Retinal pigment epithelial cell (primary cell): ENCODE results near the gene PITPNM1.

Experiments used
- DNase-seq: peaks from one replicate; pipeline ENCODE4 v3.0.0-alpha.2; 2010; ENCODE audit warnings: low read depth
- H3K4me3 ChIP-seq: 2 replicates; pipeline ENCODE4 v1.5.1; 2011; ENCODE audit warnings: mild to moderate bottlenecking, low read length, control low read depth, moderate library complexity
- TF ChIP-seq, protein P1 (sequence below): conservative IDR thresholded peaks from 2 replicates; pipeline ENCODE4 v1.5.1; 2011; ENCODE audit warnings: low read depth, low read length, control low read depth, inconsistent platforms

The PITPNM1 gene

DNA sequence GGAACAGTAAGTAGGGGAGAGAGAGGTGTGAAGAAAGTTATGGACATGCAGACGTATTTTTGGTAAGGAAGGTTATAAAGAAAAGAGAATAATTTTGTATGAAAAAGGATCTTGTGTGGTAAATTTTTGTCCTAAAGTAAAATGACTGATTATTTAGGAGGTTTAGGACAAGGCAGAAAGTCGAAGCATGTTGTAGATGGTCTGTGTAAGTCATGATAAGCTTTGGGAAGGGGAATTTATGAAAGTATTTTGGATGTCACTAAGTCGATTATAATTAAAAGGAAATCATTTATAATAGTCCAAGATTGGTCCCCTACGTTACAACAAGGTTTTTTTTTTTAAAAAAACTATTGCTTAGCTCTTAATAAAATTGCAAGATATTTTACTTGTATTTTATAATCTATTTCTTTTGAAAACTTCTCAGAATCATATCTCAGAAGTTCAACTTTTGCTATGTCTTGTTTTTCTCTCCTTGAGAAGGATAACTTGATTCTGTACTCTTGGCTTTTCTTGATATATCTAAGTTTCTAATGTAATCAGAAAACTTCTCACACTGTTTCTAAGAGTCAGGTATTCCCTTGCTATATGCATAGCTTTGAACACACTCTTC, 29.0 kb upstream of the PITPNM1 start:
- TF ChIP-seq, protein P1, sequence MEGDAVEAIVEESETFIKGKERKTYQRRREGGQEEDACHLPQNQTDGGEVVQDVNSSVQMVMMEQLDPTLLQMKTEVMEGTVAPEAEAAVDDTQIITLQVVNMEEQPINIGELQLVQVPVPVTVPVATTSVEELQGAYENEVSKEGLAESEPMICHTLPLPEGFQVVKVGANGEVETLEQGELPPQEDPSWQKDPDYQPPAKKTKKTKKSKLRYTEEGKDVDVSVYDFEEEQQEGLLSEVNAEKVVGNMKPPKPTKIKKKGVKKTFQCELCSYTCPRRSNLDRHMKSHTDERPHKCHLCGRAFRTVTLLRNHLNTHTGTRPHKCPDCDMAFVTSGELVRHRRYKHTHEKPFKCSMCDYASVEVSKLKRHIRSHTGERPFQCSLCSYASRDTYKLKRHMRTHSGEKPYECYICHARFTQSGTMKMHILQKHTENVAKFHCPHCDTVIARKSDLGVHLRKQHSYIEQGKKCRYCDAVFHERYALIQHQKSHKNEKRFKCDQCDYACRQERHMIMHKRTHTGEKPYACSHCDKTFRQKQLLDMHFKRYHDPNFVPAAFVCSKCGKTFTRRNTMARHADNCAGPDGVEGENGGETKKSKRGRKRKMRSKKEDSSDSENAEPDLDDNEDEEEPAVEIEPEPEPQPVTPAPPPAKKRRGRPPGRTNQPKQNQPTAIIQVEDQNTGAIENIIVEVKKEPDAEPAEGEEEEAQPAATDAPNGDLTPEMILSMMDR, result no peak
- DNase-seq, result no peak
- H3K4me3 ChIP-seq, result no peak overlapping the region

DNA sequence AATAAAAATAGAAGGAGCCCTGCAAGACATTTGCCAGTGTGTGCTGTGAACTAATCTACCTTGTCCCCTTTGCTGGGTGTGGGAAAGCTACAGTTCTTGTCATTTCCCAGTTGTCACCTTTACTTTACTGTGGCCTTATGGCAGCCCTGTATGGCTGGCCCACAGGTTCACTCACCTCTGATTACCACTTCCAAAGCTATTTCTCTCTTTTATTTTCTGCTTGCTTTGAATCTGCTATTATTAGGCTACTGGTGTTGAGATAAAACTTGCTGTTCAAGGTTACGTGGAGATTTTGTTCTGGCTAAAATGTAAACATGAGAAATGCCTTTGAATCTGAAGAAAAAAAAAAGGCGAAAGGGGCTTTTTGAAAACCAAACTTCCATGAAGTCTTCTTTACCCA, 27.7 kb upstream of the PITPNM1 start:
- TF ChIP-seq, protein P1, result no peak
- no peak overlapping the region for H3K4me3 ChIP-seq
- DNase-seq, result no peak

DNA sequence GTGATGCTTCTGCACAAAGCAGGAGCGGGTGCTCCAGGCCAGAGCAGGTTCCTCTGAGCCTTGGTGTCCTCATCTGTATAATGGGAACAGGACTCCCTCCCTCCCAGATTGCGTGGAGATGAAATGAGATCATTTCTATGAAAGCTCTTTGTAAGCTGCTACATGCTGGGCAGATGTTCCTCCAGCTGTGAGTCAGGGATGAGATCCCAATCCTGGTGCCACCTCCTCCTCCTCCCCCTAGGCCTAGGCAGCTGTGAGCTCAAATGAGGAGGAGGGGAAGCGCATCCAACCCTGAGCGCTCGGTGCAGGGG, 25.1 kb upstream of the PITPNM1 start:
- TF ChIP-seq, protein P1, result no peak
- no peak for DNase-seq
- H3K4me3 ChIP-seq, result no peak overlapping the region

DNA sequence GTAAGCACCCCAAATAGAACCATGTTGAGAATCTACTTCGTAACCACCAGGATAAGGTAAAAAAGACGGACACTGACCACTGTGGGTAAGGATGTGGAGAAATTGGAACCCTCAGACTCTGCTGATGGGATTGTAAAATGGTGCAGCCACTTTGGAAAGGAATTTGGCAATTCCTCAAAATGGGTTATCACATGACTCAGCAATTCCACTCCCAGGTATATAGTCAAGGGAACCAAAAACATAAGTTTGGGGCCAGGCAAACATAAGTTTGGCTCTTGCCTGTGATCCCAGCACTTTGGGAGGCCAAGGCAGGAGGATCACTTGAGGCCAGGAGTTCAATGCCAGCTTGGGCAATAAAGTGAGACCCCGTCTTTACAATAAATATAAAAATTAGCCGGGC, 23.2 kb upstream of the PITPNM1 start:
- DNase-seq, result no peak
- H3K4me3 ChIP-seq, result no peak overlapping the region
- TF ChIP-seq, protein P1, result no peak

DNA sequence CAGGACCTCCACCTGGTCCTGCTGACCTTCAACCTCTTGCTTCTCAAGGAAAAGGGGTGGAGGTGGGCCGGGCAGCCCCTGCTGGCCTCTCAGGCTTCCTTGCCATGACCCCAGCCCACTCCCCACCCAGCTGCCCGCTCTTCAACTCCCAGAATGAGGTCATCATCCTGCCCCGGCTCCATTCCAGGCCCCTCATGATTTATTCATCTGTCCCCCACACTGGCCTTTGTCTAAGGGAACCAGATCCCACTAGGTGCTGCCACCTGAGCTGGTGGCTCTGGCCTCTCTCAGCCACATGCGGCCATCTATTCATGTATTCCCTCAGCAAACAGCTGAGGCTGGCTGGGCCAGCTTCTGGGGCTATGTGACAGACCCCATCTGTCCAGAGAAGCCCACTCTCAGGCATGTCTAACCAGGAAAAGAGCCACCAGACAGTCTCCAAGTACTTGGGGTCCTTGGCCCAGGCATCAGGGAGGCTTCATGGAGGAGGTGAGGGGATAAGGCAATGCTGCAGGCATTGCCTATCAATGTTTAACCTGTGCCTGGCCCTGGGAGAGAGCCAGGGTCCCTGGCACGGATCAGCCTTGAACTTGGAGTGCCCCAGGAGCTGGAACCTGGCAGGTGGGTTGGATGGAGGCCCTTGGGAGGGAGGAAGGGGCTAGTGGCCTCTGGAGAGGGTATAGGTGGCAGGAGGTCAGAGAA, 20.3 kb upstream of the PITPNM1 start:
- DNase-seq, result no peak
- no peak overlapping the region for H3K4me3 ChIP-seq
- TF ChIP-seq, protein P1, result no peak

DNA sequence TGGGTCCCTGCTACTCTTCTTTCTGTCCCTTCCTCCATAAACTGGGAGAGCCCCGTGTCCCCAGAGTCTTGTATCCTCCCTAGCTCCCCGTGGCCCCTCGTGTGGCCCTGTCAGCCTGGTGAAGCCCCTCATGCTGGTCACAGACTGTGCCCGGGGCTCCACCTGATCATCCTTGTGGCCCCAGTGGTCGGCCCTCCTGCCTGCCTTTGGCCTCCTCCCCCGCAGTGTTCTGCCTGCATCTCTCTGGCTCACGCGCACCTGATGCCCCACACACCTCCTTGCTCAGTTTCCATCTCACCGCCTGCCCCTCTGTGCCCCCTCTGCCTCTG, 19.3 kb upstream of the PITPNM1 start:
- H3K4me3 ChIP-seq, result no peak overlapping the region
- TF ChIP-seq, protein P1, result no peak
- no peak for DNase-seq
